Natural killer cell treated with Interleukin-12 subunit alpha and Interleukin-12 subunit beta and Interleukin-15 and Interleukin-18, amount 100 ng/mL, for 72 hours (primary cell): ENCODE results near the gene SGPP2. TPM values are rescaled to one million over a fixed set of nuclear protein-coding genes. Genes with fewer than 3 reads are reported as not detected.

Experiments
- ATAC-seq, 2 donors: fragments of 150-1000 bp; cut with Tn5 transposase in 1 of 2; sonication (Bioruptor Pico), chemical (Tn5 transposase) in 1 of 2; 2 replicates each; pipeline ENCODE4 v1.10.0; 2021
- DNase-seq: peaks from one replicate; pipeline ENCODE4 v3.0.0; 2022; ENCODE audit warnings: low spot score
- H3K27ac Mint-ChIP-seq, 2 donors: 1 replicate in 1 of 2; 2 replicates in 1 of 2; pipeline ENCODE4 v1.8.0; 2022; ENCODE audit warnings: mixed read lengths in 2 of 2, mild to moderate bottlenecking in 1 of 2, moderate library complexity in 1 of 2
- H3K27me3 Mint-ChIP-seq, 2 donors: 1 replicate in 1 of 2; 2 replicates in 1 of 2; pipeline ENCODE4 v1.8.0; 2022; ENCODE audit warnings: mixed read lengths in 2 of 2
- H3K36me3 Mint-ChIP-seq: one replicate; pipeline ENCODE4 v1.8.0; 2022; ENCODE audit warnings: mixed read lengths
- H3K4me1 Mint-ChIP-seq, 2 donors: 1 replicate in 1 of 2; 2 replicates in 1 of 2; pipeline ENCODE4 v1.8.0; 2022; ENCODE audit warnings: low read depth in 2 of 2, mixed read lengths in 2 of 2, mild to moderate bottlenecking in 1 of 2
- H3K4me3 Mint-ChIP-seq: one replicate; pipeline ENCODE4 v1.8.0; 2022; ENCODE audit warnings: mixed read lengths
- H3K9me3 Mint-ChIP-seq: 2 replicates; pipeline ENCODE4 v1.8.0; 2022; ENCODE audit warnings: mixed read lengths
- total RNA-seq, 2 donors: library from RNA; stranded (reverse); gene quantifications; one replicate each; pipeline ENCODE4 v1.2.3, GENCODE V29; 2022

The SGPP2 gene
- total RNA-seq, 2 donors from 2014 or later = 0.12 to 0.20 TPM

DNA sequence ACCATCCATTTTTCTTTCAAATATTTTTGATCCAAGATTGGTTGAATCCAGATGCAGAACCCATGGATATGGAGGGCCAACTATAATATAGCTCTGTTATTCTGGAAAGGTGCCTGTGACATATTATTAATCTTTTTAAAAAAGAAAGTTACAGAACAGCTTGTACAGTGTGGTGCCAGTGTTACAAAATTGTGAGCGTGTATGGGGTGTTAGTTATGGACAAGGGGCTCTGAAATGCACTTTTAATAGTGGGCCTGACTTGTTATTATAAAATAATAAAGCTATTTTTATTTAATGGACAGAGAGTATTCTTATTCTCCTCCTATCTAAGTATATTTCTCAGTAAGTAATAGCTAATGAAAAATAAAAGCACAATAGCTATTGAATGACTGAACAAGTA is 120.3 kb downstream of the SGPP2 start:
- no peak overlapping the region for H3K4me3 Mint-ChIP-seq
- ATAC-seq (no peak), DNase-seq (no peak)
- peaks cover 21 to 32% of the 10 kb centered on the region in 2 donors for H3K27me3 Mint-ChIP-seq
- H3K36me3 Mint-ChIP-seq = no peaks in the 10 kb centered on the region
- H3K9me3 Mint-ChIP-seq = no peaks in the 10 kb centered on the region
- no peaks in the 10 kb centered on the region for H3K4me1 Mint-ChIP-seq
- no peak overlapping the region for H3K27ac Mint-ChIP-seq

DNA sequence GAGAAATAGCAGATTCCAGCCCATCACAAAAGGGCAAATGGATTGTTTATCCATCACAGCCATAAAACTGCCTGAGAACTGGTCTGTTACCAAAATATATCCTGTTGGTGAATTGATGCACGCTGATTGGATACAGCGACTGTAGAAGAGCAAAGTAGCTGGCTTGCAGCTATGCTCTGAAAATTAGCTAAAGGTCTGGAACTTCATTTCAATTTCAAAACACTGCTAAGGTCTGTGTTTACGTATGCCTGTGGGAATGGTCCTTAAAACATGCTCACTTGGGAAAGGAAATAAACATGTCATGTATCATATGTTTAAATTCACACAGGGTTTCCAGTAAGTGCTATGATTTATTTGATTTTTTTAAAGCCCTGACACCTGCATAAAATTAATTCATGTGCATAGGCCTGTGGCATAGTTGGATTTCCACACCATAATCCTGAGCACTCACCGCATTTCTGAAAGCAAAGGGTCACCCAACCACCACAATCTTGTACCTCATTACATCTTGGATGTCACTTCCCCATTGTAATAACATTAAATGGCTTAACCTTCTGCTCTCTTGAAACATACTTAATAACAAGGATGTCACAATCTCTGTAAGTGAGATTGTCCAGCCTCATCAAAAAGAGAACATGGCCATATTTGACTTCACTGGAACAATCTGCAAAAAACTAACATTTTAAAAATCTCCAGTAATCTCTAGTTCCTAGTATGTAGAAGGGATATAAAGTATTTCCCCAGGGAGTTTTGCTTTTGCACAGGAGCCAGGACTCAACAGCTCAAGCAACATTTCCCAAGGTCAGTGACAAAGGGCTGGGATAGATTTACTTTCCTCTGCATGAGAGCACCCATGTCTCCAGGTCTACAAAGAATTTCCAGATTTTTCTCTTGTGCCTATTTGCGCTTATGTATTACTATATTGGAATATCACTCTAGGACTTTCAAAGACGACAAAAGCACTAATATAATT is 121.8 kb downstream of the SGPP2 start:
- H3K4me1 Mint-ChIP-seq = no peaks in the 10 kb centered on the region
- DNase-seq (no peak), ATAC-seq (no peak)
- H3K4me3 Mint-ChIP-seq = no peak overlapping the region
- no peaks in the 10 kb centered on the region for H3K36me3 Mint-ChIP-seq
- no peaks in the 10 kb centered on the region for H3K9me3 Mint-ChIP-seq
- peaks cover 21 to 30% of the 10 kb centered on the region in 2 donors for H3K27me3 Mint-ChIP-seq
- no peak overlapping the region for H3K27ac Mint-ChIP-seq

DNA sequence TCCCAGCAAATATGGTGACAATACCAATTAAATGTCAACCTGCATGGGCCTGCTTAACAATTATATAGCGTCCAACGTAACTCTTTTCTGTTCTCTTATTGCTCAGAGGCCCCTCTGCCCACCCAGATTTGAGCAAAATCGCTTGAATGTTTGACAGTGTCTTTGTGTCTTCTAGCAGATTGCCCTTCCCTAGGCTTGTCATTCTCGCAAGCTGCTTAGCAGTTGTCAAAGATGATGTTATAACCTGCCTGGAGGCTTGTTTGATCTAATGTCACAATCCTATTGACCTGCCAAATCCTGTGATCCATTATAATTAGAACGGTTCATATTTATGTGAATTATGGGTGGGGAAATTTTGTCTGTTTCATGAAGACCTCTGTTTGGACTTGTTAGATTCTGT is 122.7 kb downstream of the SGPP2 start:
- DNase-seq (no peak), ATAC-seq (no peak)
- H3K4me3 Mint-ChIP-seq = no peak overlapping the region
- H3K4me1 Mint-ChIP-seq = no peaks in the 10 kb centered on the region
- peaks cover 19 to 32% of the 10 kb centered on the region in 2 donors for H3K27me3 Mint-ChIP-seq
- H3K27ac Mint-ChIP-seq = no peak overlapping the region
- no peaks in the 10 kb centered on the region for H3K36me3 Mint-ChIP-seq
- H3K9me3 Mint-ChIP-seq = no peaks in the 10 kb centered on the region

DNA sequence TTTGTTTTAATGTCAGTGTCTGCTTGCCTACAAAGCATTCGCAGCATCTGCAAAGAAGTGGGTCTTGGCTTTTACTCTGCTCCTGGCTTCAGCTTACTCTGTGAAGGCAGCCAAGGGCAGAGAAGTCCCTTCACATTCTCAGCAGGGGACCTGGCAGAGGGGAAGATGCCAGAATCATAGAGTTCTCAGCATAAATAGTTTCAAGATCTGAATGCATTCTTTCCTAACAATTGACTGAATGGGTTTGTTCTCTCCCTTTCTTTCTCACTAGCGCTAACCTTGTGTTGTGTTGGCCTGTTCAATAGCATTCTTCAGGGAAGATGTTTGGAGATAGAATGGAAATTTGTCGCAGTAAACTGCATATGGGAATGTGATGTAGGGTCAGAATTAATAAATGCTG is 124.6 kb downstream of the SGPP2 start:
- H3K27ac Mint-ChIP-seq = no peak overlapping the region
- H3K4me1 Mint-ChIP-seq = no peaks in the 10 kb centered on the region
- no peaks in the 10 kb centered on the region for H3K9me3 Mint-ChIP-seq
- H3K27me3 Mint-ChIP-seq = peaks cover 14 to 32% of the 10 kb centered on the region in 2 donors
- ATAC-seq (no peak), DNase-seq (no peak)
- H3K36me3 Mint-ChIP-seq = no peaks in the 10 kb centered on the region
- H3K4me3 Mint-ChIP-seq = no peak overlapping the region

DNA sequence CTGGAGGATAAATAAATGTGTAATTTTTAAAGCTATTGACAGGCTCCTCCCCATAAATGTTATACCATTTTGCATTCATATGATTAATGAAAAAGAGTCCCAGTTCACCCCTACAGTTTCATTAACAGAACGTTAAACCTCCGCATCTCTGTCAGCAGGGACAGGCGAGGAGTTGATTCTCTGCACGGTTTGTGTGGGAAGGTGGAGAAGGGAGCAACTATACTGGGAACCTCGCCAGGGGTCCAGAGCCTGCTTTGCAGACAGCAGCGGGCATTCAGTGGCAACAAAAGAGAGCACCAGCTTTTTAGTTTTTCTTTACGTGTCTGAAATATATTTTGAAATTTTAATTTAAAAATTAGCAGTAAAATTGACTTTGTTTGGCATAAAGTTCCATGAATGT is 130.2 kb downstream of the SGPP2 start:
- Mint-ChIP-seq H3K27me3 (peaks cover 21 to 30% of the 10 kb centered on the region in 2 donors), H3K4me1 (no peaks in the 10 kb centered on the region), H3K4me3 (no peak overlapping the region), H3K9me3 (peaks cover 3% of the 10 kb centered on the region), H3K36me3 (no peaks in the 10 kb centered on the region), H3K27ac (no peak overlapping the region)
- no peak for ATAC-seq
- no peak for DNase-seq

DNA sequence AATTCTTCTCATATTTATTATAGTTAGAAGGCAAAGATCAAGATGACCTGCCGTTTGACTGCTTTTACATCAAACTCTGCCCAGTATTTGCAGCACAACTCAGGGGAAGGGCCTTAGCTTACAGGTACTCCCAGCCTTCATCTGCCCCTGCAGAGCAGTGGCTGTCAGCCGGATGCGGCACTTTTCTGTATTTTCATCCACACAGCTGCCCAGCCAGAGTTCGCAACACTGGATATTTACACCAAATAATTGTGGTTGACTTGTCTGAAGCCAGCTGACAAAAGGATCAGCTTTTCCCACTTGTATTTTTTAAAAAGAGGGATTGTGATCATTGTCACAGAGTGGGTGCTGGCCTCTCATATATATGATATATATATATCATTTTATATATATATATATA is 136.8 kb downstream of the SGPP2 start:
- Mint-ChIP-seq H3K36me3 (peaks cover 10% of the 10 kb centered on the region), H3K4me3 (no peak overlapping the region), H3K27me3 (peaks cover 6 to 9% of the 10 kb centered on the region in 2 donors), H3K27ac (no peak overlapping the region), H3K4me1 (peaks cover 19 to 21% of the 10 kb centered on the region in 2 donors), H3K9me3 (peaks cover 3% of the 10 kb centered on the region)
- no peak for DNase-seq
- ATAC-seq = no peak

DNA sequence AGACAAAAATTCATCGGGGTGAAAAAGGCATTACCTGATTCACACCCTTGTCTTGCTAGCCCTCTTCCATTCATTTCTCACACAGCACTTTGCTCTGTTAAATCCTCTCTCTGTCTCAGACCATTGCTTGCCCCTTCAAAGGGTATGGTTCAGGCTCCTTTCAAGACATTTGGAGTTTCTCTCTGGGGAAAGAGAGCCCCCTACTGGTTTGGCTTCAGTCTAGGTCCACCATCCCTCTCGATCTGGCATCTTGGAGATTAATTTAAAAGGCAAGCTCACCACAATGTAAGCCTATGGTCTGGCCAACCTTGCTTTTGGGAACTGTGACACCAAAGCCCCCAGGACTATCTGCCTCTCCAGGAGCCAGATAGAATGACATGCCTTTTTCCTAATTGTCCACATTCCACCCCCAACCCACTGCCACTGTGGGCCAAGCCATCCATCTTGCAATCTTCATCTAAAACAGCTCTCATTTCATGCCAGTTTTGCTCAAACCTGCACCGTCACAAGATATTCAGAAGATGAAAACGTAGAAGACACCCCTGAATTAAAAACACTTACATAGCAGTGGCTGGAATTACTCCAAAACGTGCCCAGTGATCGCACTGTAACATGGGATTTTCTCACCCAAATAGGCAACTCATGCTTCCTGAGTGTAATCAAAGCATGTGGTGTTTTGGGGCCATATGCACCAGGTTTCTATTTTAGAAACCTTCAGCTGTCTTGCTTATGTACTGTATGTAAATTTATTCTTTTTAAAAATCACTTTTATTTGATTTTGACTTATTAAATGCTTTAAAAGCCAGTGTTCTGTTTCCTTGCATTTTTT is 137.7 kb downstream of the SGPP2 start:
- Mint-ChIP-seq H3K4me3 (no peak overlapping the region), H3K36me3 (peaks cover 10% of the 10 kb centered on the region), H3K27ac (no peak overlapping the region), H3K4me1 (peaks cover 19 to 21% of the 10 kb centered on the region in 2 donors), H3K9me3 (peaks cover 2% of the 10 kb centered on the region), H3K27me3 (peaks cover 4 to 7% of the 10 kb centered on the region in 2 donors)
- ATAC-seq = peak in 1 of 2 donors; percentile 37
- DNase-seq = no peak

DNA sequence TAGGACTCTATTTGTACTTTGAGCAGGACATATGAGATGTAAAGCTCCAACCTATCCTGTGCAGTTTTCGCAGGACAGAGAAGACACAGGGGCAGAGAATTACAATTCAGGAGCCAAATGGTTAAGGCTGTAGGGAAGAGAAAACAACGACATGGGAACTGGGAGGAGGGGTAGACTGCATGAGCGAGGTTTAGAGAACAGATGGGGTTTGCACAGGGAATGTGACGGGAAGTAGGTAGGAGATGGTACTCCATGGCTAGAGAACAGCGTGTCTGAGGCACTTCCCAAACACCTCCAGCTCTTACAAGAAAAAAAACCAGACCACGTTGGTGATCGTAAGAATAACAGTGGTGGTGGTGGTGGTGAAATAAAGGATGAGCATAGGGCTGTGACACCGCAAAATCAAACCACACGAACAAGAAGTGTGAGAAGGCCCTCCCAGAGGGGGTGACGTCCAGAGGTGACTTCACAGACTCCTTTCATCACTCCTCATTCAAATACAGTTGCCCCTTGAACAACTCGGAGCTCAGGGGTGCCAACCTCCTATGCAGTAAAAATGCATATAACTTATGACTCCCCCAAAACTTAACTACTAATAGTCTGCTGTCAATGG is 138.9 kb downstream of the SGPP2 start:
- Mint-ChIP-seq H3K4me1 (peaks cover 19 to 21% of the 10 kb centered on the region in 2 donors), H3K9me3 (no peaks in the 10 kb centered on the region), H3K27ac (peak overlapping the region in 1 of 2 donors; percentile 6), H3K4me3 (peak overlapping the region; percentile 22), H3K36me3 (peaks cover 16% of the 10 kb centered on the region), H3K27me3 (no peaks in the 10 kb centered on the region)
- ATAC-seq = peak; percentile 89 to 90
- no peak for DNase-seq

DNA sequence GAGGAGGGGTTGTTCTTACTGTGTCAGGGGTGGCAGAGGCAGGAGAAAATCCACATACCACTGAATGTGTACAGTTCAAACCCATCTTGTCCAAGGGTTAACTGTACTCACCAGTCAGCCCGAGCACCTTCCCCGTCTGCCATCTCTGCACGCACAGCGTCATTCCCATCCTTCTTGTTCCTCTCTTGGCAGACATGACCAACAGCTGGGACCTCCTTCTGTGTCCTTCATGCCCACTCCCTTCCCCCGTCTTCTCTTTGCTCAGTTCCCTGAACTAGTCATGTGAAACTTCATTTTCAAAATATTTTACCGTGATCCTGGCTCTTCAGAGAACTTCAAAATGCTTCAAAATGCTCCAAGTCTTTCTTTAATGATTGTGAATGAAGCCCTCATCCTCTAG is 139.6 kb downstream of the SGPP2 start:
- H3K4me1 Mint-ChIP-seq = peaks cover 19 to 21% of the 10 kb centered on the region in 2 donors

DNA sequence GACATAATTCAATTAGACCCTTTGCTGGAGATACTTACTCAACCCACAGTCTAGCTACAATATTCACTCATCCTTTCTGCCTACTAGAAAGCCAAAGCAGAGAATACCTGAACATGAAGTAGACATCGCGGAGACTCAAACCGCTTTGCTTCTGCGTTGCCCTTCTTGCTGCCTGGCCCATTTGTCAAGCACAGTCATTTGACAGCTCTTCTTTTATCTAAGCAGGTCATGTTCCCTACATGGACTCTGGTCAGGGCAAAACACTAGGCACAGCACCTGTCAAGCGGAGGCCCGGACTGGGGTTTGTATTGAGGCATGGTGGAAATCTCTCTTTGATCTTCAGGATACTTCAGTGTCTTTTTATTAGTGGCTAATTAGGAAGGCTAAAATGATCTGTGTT is 141.9 kb downstream of the SGPP2 start:
- Mint-ChIP-seq H3K36me3 (peaks cover 16% of the 10 kb centered on the region), H3K9me3 (no peaks in the 10 kb centered on the region), H3K27me3 (no peaks in the 10 kb centered on the region), H3K27ac (no peak overlapping the region), H3K4me1 (peaks cover 19 to 21% of the 10 kb centered on the region in 2 donors), H3K4me3 (no peak overlapping the region)
- DNase-seq (no peak), ATAC-seq (no peak)

More for the DNA sequence above, 139.6 kb downstream of the SGPP2 start:
- Mint-ChIP-seq H3K36me3 (peaks cover 16% of the 10 kb centered on the region), H3K27me3 (no peaks in the 10 kb centered on the region), H3K27ac (peak overlapping the region in 1 of 2 donors; percentile 6), H3K9me3 (no peaks in the 10 kb centered on the region), H3K4me3 (no peak overlapping the region)
- no peak for DNase-seq
- no peak for ATAC-seq

DNA sequence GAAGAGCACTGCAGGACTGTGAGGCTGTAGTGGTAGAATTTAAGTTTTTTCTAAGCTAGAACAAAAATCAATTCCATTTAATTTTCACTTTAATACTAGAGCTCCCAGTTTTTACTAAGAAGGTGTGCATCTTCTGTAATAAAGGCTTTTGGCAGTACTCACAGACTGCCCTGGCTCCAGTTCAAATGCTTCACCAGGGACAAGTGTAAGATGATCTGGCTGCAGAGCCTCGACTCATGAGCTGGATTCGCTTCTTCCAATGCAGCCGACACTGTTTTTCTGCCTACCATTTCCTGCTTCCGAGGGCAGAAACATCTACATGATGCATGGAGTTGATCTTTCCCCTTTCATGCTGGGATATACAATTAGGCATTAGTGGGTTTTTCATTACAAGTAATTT is 144.5 kb downstream of the SGPP2 start:
- no peak overlapping the region for H3K27ac Mint-ChIP-seq
- no peaks in the 10 kb centered on the region for H3K27me3 Mint-ChIP-seq
- peaks cover 25% of the 10 kb centered on the region for H3K36me3 Mint-ChIP-seq
- H3K9me3 Mint-ChIP-seq = no peaks in the 10 kb centered on the region
- H3K4me1 Mint-ChIP-seq = peaks cover 4 to 10% of the 10 kb centered on the region in 2 donors
- ATAC-seq = no peak
- no peak overlapping the region for H3K4me3 Mint-ChIP-seq
- DNase-seq = no peak

DNA sequence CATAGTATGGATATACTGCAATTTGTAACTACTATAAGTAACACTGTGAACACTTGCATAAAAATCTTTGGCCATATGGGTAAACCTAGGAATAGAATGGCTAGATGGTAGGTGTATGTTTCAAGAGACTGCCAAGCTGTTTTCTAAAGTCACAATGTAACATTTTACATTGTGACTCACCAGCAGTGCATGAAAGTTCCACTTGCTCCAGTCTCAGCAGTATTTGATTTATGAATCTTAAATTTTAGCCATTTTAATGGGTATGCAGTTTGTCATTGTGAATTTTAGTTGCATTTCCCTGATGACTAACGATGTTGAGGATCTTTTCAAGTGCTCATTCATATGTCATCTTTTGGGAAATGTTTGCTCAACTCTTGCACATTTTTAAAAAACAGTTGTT is 145.5 kb downstream of the SGPP2 start:
- H3K27me3 Mint-ChIP-seq = no peaks in the 10 kb centered on the region
- H3K27ac Mint-ChIP-seq = no peak overlapping the region
- DNase-seq (no peak), ATAC-seq (no peak)
- H3K4me1 Mint-ChIP-seq = peaks cover 7% of the 10 kb centered on the region in 2 donors
- H3K36me3 Mint-ChIP-seq = peaks cover 27% of the 10 kb centered on the region
- H3K9me3 Mint-ChIP-seq = no peaks in the 10 kb centered on the region
- no peak overlapping the region for H3K4me3 Mint-ChIP-seq

DNA sequence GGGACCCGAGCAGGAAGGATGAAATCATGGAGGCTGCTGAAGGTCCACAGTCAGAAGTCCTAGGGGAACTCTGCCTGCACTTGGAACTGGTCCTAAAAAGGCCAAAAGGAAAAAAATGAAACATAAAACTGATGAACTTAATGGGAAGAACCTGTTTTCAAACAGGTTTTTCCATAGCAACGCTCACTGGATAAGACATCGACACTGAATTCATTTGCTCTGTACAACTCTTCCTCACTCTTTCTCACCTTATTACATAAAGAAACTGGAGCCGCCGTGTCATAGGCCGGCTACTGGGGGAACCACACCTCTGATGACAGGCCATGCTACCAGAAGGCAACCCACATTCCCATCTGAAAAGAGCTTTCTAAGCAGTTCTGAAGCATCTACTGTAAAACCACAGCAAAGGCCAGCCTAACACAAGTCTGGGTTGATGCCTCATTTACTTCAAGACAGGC is 147.9 kb downstream of the SGPP2 start:
- Mint-ChIP-seq H3K9me3 (no peaks in the 10 kb centered on the region), H3K27me3 (no peaks in the 10 kb centered on the region), H3K27ac (peak overlapping the region; percentile 6 to 19), H3K36me3 (peaks cover 23% of the 10 kb centered on the region), H3K4me1 (peaks cover 6 to 7% of the 10 kb centered on the region in 2 donors), H3K4me3 (no peak overlapping the region)
- DNase-seq (no peak), ATAC-seq (peak; percentile 6 to 48)
